Astrocyte (in vitro differentiated cells and primary cell): ENCODE measurements around the gene TEX2. TPM values are rescaled to one million over a fixed set of nuclear protein-coding genes. Genes with fewer than 3 reads are reported as not detected.
"Not testable (repeated sequence)": the region's sequence is repeated elsewhere in the genome, so short reads cannot be mapped to it uniquely, and the experiment has no call there.

Experiments
- DNase-seq: peaks from one replicate; pipeline ENCODE4 v3.0.0-alpha.2; 2010; ENCODE audit warnings: low read depth
- FAIRE-seq: peaks from 2 replicates; lab custom pipeline; 2011; peaks lifted over from hg19 to GRCh38; lab: Jason Lieb, UNC
- H2AFZ ChIP-seq: 2 replicates; pipeline ENCODE4 v1.6.0; 2012; ENCODE audit warnings: low read depth, low read length, inconsistent platforms
- H3K27ac ChIP-seq: 2 replicates; pipeline ENCODE4 v1.5.1; 2011; ENCODE audit warnings: low read depth, low read length, inconsistent platforms
- H3K27me3 ChIP-seq: 2 replicates; pipeline ENCODE4 v1.6.0; 2011; ENCODE audit warnings: low read length, inconsistent platforms; ENCODE audit not compliant: insufficient read depth
- H3K36me3 ChIP-seq: 2 replicates; pipeline ENCODE4 v1.5.1; 2011; ENCODE audit warnings: low read length, inconsistent platforms; ENCODE audit not compliant: insufficient read depth
- H3K4me1 ChIP-seq: 2 replicates; pipeline ENCODE4 v1.5.1; 2011; ENCODE audit warnings: low read length, inconsistent platforms; ENCODE audit not compliant: insufficient read depth
- H3K4me2 ChIP-seq: 2 replicates; pipeline ENCODE4 v1.6.0; 2012; ENCODE audit warnings: low read length, inconsistent platforms
- H3K4me3 ChIP-seq: 2 replicates; pipeline ENCODE4 v1.5.1; 2011; ENCODE audit warnings: low read depth, mild to moderate bottlenecking, low read length, inconsistent platforms; ENCODE audit not compliant: insufficient read depth
- H3K79me2 ChIP-seq: 2 replicates; pipeline ENCODE4 v1.6.0; 2012; ENCODE audit warnings: mild to moderate bottlenecking, low read length, inconsistent platforms; ENCODE audit not compliant: insufficient read depth
- H3K9ac ChIP-seq: 2 replicates; pipeline ENCODE4 v1.6.0; 2012; ENCODE audit warnings: mild to moderate bottlenecking, low read length, inconsistent platforms
- H3K9me3 ChIP-seq: 2 replicates; pipeline ENCODE4 v1.5.1; 2012; ENCODE audit warnings: low read depth, mild to moderate bottlenecking, low read length, inconsistent platforms; ENCODE audit not compliant: insufficient read depth
- H4K20me1 ChIP-seq: 2 replicates; pipeline ENCODE4 v1.6.0; 2012; ENCODE audit warnings: low read length, inconsistent platforms; ENCODE audit not compliant: insufficient read depth
- H3K27ac Mint-ChIP-seq: one replicate; pipeline ENCODE4 v1.8.0; 2021; ENCODE audit warnings: mild to moderate bottlenecking, mixed read lengths; ENCODE audit not compliant: unreplicated experiment
- H3K27me3 Mint-ChIP-seq: one replicate; pipeline ENCODE4 v1.8.0; 2021; ENCODE audit warnings: low read depth, mixed read lengths; ENCODE audit not compliant: unreplicated experiment
- H3K36me3 Mint-ChIP-seq: one replicate; pipeline ENCODE4 v1.8.0; 2021; ENCODE audit warnings: low read depth, mixed read lengths; ENCODE audit not compliant: unreplicated experiment
- H3K4me1 Mint-ChIP-seq: one replicate; pipeline ENCODE4 v1.8.0; 2021; ENCODE audit warnings: low read depth, mixed read lengths; ENCODE audit not compliant: unreplicated experiment
- H3K4me3 Mint-ChIP-seq: one replicate; pipeline ENCODE4 v1.8.0; 2021; ENCODE audit warnings: mild to moderate bottlenecking, moderate library complexity, mixed read lengths; ENCODE audit not compliant: unreplicated experiment
- H3K9me3 Mint-ChIP-seq: one replicate; pipeline ENCODE4 v1.8.0; 2021; ENCODE audit warnings: mild to moderate bottlenecking, mixed read lengths; ENCODE audit not compliant: unreplicated experiment
- EZH2 ChIP-seq: IDR thresholded peaks from 2 replicates; pipeline ENCODE4 v1.6.1; 2012; ENCODE audit warnings: mild to moderate bottlenecking, low read length, inconsistent platforms; ENCODE audit not compliant: insufficient read depth
- total RNA-seq: library from RNA; stranded (reverse); gene quantifications from 2 replicates; pipeline ENCODE4 v1.2.1, GENCODE V29; 2021
- TF ChIP-seq, protein P1 (sequence below): IDR thresholded peaks from 2 replicates; pipeline ENCODE4 v1.5.1; 2011; ENCODE audit warnings: low read depth, mild to moderate bottlenecking, inconsistent platforms, low read length, moderate library complexity; ENCODE audit not compliant: insufficient read depth

Gene TEX2
- total RNA-seq, 1 donor from 2014 or later = 56.1 TPM

DNA sequence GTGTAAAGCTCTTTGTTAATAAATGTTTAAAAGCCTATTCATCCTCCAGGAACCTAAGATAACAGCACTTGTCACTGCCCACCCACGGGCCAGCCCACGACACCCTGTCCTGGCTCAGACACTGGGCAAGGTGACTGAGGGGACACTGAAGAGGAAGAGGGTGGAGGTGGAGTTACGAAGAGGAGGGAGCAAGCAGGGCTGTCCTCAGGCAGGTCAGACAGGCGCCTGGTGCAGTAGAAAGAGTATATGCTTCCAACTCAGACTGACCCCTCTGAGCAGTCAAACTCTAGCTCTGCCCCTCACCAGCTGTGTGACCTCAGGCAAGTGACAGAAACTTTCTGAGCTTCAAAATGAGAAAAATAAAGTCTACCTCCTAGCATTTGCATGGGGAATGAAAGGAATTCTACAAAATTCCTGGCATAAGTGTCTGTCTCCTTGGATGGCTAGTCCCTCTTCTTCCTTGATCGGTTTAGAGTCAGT lies 22.8 kb downstream of the TEX2 start:
- peak overlapping the region; percentile 57 for H3K4me2 ChIP-seq
- peak overlapping the region; percentile 9 for H3K9ac ChIP-seq
- peaks cover 27% of the 10 kb centered on the region for H3K4me1 ChIP-seq
- no peaks in the 10 kb centered on the region for H3K27me3 ChIP-seq
- no peaks in the 10 kb centered on the region for H3K36me3 ChIP-seq
- H3K27ac ChIP-seq = peak overlapping the region; percentile 41
- Mint-ChIP-seq H3K4me3 (no peak overlapping the region), H3K4me1 (peaks cover 50% of the 10 kb centered on the region), H3K36me3 (no peaks in the 10 kb centered on the region), H3K9me3 (no peaks in the 10 kb centered on the region), H3K27me3 (no peaks in the 10 kb centered on the region), H3K27ac (peak overlapping the region; percentile 54)
- FAIRE-seq (no peak), DNase-seq (no peak)
- peaks cover 23% of the 10 kb centered on the region for H3K79me2 ChIP-seq
- no peak overlapping the region for H3K4me3 ChIP-seq
- no peak for TF ChIP-seq EZH2
- TF ChIP-seq, protein P1, sequence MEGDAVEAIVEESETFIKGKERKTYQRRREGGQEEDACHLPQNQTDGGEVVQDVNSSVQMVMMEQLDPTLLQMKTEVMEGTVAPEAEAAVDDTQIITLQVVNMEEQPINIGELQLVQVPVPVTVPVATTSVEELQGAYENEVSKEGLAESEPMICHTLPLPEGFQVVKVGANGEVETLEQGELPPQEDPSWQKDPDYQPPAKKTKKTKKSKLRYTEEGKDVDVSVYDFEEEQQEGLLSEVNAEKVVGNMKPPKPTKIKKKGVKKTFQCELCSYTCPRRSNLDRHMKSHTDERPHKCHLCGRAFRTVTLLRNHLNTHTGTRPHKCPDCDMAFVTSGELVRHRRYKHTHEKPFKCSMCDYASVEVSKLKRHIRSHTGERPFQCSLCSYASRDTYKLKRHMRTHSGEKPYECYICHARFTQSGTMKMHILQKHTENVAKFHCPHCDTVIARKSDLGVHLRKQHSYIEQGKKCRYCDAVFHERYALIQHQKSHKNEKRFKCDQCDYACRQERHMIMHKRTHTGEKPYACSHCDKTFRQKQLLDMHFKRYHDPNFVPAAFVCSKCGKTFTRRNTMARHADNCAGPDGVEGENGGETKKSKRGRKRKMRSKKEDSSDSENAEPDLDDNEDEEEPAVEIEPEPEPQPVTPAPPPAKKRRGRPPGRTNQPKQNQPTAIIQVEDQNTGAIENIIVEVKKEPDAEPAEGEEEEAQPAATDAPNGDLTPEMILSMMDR = peak; percentile 13
- H2AFZ ChIP-seq = no peak overlapping the region
- H4K20me1 ChIP-seq = no peaks in the 10 kb centered on the region
- H3K9me3 ChIP-seq = no peaks in the 10 kb centered on the region

DNA sequence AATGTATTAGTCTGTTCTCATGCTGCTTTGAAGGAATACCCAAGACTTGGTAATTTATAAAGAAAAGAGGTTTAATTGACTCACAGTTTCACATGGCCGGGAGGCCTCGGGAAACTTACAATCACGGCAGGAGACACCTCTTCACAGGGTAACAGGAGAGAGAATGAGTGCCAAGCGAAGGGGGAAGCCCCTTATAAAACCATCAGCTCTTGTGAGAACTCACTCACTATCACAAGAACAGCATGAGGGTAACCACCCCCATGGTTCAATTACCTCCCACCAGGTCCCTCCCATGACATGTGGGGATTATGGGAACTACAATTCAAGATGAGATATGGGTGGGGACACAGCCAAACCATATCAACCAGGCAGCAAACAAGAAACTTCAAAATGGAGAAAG lies 24.6 kb downstream of the TEX2 start:
- not testable (repeated sequence) for H3K9me3 ChIP-seq, FAIRE-seq, H3K27me3 ChIP-seq, H3K9ac ChIP-seq, H2AFZ ChIP-seq, H3K9me3 Mint-ChIP-seq, H4K20me1 ChIP-seq, H3K36me3 ChIP-seq, H3K36me3 Mint-ChIP-seq, H3K4me3 Mint-ChIP-seq, H3K4me2 ChIP-seq, DNase-seq, H3K27me3 Mint-ChIP-seq, H3K4me3 ChIP-seq, H3K27ac ChIP-seq, H3K27ac Mint-ChIP-seq
- H3K79me2 ChIP-seq = peaks cover 33% of the 10 kb centered on the region
- H3K4me1 Mint-ChIP-seq = peaks cover 36% of the 10 kb centered on the region
- H3K4me1 ChIP-seq = peaks cover 16% of the 10 kb centered on the region

DNA sequence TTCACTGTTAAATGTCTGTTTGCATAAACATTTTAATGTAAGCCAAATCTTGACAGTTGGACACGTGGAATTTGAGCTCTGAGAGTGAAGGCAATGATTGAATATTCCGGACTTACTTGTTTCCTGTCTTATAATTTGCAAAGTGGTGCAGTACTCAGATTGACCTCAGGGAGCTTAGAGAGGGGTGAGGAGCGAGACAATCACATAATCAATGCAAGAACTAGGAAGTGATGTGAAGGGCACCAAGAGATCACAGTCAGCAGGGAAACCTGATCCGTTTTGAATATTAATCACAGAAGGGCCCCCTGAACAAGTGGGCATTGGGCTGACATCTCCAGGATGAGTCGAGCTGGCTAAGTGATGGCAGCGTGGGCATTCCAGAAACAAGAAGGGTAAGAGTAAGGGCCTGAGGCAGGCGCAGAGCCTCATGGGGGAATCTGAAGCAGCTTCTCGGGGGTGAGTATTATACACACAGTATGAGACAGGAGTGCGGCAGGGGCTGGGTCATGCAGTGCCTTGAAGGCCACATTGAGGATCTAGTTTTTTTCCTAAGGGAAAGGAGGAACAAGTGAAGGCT lies 26.1 kb downstream of the TEX2 start:
- no peak for TF ChIP-seq EZH2
- TF ChIP-seq, protein P1 = peak; percentile 38
- no peaks in the 10 kb centered on the region for H3K9me3 Mint-ChIP-seq
- no peak overlapping the region for H3K4me3 Mint-ChIP-seq
- no peaks in the 10 kb centered on the region for H3K27me3 ChIP-seq
- H3K27ac ChIP-seq = no peak overlapping the region
- H3K4me2 ChIP-seq = no peak overlapping the region
- no peaks in the 10 kb centered on the region for H3K36me3 ChIP-seq
- H3K9me3 ChIP-seq = no peaks in the 10 kb centered on the region
- no peak overlapping the region for H2AFZ ChIP-seq
- H3K79me2 ChIP-seq = peaks cover 30% of the 10 kb centered on the region
- H3K4me3 ChIP-seq = no peak overlapping the region
- FAIRE-seq = no peak
- H3K4me1 Mint-ChIP-seq = peaks cover 28% of the 10 kb centered on the region
- no peaks in the 10 kb centered on the region for H3K27me3 Mint-ChIP-seq
- H3K36me3 Mint-ChIP-seq = peaks cover 14% of the 10 kb centered on the region
- H3K27ac Mint-ChIP-seq = no peak overlapping the region
- H4K20me1 ChIP-seq = peaks cover 3% of the 10 kb centered on the region
- DNase-seq = no peak
- H3K9ac ChIP-seq = no peak overlapping the region
- peaks cover 16% of the 10 kb centered on the region for H3K4me1 ChIP-seq
